LNCaP clone FGC (cell line): Measurements from ENCODE around the gene OAS3.

Source experiments
- DNase-seq: peaks from one replicate; pipeline ENCODE4 v3.0.0-alpha.2; 2011; ENCODE audit warnings: low read depth
- H3K4me3 ChIP-seq: 2 replicates; pipeline ENCODE4 v1.5.1; 2011; ENCODE audit warnings: mild to moderate bottlenecking, low read depth, low read length, control low read depth
- TF ChIP-seq, protein P1 (sequence below): IDR thresholded peaks from 2 replicates; pipeline ENCODE4 v1.5.1; 2012; ENCODE audit warnings: mild to moderate bottlenecking; ENCODE audit not compliant: control insufficient read depth, insufficient read depth; ENCODE audit errors: extremely low read depth

Gene OAS3

DNA sequence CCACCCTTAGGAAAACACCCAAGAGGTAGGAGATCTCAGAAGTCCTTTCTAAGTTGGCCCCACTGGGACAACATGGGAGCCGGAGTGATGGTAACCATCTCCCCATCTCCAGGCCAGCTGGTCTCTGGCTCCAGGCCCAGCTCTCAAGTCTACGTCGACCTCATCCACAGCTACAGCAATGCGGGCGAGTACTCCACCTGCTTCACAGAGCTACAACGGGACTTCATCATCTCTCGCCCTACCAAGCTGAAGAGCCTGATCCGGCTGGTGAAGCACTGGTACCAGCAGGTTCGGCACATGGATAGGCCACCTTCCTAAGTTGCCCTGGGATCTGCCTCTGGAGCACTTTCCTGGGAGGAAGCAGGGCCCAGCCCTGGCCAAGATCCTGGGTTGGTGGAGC, 29.0 kb downstream of the OAS3 start:
- TF ChIP-seq, protein P1, sequence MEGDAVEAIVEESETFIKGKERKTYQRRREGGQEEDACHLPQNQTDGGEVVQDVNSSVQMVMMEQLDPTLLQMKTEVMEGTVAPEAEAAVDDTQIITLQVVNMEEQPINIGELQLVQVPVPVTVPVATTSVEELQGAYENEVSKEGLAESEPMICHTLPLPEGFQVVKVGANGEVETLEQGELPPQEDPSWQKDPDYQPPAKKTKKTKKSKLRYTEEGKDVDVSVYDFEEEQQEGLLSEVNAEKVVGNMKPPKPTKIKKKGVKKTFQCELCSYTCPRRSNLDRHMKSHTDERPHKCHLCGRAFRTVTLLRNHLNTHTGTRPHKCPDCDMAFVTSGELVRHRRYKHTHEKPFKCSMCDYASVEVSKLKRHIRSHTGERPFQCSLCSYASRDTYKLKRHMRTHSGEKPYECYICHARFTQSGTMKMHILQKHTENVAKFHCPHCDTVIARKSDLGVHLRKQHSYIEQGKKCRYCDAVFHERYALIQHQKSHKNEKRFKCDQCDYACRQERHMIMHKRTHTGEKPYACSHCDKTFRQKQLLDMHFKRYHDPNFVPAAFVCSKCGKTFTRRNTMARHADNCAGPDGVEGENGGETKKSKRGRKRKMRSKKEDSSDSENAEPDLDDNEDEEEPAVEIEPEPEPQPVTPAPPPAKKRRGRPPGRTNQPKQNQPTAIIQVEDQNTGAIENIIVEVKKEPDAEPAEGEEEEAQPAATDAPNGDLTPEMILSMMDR: no peak
- no peak for DNase-seq

DNA sequence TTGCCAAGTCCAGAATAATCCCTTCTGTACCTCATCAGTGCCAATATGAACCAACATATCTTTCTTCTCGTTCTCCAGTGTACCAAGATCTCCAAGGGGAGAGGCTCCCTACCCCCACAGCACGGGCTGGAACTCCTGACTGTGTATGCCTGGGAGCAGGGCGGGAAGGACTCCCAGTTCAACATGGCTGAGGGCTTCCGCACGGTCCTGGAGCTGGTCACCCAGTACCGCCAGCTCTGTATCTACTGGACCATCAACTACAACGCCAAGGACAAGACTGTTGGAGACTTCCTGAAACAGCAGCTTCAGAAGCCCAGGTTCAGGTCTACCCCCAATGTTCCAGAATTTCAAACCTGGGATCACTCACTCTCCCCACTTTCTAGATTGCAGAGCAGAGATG, 29.6 kb downstream of the OAS3 start:
- H3K4me3 ChIP-seq: no peak overlapping the region
- no peak for DNase-seq
- TF ChIP-seq, protein P1: no peak

More for the DNA sequence above, 29.0 kb downstream of the OAS3 start:
- H3K4me3 ChIP-seq: no peak overlapping the region

DNA sequence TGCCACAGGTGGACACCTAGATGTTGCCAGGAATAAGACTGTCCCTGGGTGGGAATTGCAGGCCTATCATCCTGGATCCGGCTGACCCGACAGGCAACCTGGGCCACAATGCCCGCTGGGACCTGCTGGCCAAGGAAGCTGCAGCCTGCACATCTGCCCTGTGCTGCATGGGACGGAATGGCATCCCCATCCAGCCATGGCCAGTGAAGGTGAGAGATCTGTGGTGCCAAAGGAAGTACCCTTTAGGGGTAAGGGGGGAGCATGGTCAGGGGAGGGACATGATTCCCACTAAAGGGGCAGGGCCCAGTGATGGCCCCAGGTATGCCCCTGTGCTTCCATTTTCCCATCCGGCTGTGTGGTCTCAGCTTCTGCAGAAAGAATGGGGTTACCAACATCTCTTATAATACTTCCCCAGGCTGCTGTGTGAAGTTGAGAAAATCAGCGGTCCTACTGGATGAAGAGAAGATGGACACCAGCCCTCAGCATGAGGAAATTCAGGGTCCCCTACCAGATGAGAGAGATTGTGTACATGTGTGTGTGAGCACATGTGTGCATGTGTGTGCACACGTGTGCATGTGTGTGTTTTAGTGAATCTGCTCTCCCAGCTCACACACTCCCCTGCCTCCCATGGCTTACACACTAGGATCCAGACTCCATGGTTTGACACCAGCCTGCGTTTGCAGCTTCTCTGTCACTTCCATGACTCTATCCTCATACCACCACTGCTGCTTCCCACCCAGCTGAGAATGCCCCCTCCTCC, 31.5 kb downstream of the OAS3 start:
- H3K4me3 ChIP-seq: no peak overlapping the region

DNA sequence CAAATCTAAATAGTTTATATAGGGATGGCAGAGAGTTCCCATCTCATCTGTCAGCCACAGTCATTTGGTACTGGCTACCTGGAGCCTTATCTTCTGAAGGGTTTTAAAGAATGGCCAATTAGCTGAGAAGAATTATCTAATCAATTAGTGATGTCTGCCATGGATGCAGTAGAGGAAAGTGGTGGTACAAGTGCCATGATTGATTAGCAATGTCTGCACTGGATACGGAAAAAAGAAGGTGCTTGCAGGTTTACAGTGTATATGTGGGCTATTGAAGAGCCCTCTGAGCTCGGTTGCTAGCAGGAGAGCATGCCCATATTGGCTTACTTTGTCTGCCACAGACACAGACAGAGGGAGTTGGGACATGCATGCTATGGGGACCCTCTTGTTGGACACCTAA, 32.1 kb downstream of the OAS3 start:
- H3K4me3 ChIP-seq: no peak overlapping the region
- DNase-seq: no peak
- TF ChIP-seq, protein P1: no peak

More for the DNA sequence above, 31.5 kb downstream of the OAS3 start:
- no peak for DNase-seq
- TF ChIP-seq, protein P1: no peak

DNA sequence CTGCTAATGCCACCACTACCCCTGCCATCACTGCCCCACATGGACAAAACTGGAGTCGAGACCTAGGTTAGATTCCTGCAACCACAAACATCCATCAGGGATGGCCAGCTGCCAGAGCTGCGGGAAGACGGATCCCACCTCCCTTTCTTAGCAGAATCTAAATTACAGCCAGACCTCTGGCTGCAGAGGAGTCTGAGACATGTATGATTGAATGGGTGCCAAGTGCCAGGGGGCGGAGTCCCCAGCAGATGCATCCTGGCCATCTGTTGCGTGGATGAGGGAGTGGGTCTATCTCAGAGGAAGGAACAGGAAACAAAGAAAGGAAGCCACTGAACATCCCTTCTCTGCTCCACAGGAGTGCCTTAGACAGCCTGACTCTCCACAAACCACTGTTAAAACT, 33.0 kb downstream of the OAS3 start:
- no peak overlapping the region for H3K4me3 ChIP-seq
- TF ChIP-seq, protein P1: no peak
- DNase-seq: no peak

DNA sequence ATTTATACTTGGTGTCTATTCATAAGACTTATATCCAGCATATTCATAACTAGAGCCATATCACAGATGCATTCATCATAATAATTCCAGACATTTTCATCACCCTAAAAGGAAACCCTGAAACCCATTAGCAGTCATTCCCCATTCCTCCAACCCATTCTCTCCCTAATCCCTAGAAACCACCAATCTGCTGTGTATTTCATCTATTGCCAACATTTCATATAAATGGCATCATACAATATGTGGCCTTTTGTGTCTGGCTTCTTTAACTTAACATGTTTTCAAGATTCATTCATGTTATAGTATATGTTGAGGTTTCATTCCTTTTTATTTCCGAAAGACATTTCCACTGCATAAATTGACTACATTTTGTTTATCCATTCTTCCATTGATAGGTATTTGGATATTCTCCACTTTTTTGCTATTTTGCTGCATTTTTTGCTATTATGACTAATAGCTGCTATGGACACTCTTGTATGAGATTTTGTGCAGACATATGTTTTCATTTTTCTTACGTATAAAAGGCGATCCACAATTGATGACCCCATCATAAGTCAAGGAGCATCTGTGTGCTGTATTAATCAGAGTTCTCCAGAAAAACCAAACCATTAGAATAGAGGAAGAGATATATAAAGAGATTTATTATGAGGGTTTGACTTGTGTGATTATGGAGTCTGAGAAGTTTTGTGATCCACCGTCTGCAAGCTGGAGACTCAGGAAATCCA, 34.9 kb downstream of the OAS3 start:
- TF ChIP-seq, protein P1: no peak
- no peak for DNase-seq
- no peak overlapping the region for H3K4me3 ChIP-seq

DNA sequence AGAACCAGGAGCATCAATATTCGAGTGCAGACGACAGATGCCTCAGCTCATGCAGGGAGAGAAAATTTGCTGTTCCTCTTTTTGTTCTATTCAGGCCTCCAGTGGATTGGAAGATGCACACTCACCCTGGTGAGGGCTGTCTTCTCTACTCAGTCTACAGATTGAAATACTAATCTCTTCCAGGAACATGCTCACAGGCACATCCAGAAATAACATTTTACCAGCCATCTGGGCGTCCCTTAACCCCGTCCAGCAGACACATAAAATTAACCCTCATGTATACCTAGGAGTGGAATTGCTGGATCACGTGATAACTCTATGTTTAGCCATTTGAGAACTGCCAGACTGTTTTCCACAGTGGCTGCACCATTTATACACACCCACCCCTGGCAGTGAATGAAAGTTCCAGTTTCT, 35.6 kb downstream of the OAS3 start:
- H3K4me3 ChIP-seq: no peak overlapping the region
- DNase-seq: no peak
- TF ChIP-seq, protein P1: no peak
